ENCODE measurements around the gene LRIG2. TPM values are rescaled to one million over a fixed set of nuclear protein-coding genes. Genes with fewer than 3 reads are reported as not detected.

Gene LRIG2
- total RNA-seq, 4 donors from 2014 or later: 9.4 to 43.7 (median 27.2) TPM

DNA sequence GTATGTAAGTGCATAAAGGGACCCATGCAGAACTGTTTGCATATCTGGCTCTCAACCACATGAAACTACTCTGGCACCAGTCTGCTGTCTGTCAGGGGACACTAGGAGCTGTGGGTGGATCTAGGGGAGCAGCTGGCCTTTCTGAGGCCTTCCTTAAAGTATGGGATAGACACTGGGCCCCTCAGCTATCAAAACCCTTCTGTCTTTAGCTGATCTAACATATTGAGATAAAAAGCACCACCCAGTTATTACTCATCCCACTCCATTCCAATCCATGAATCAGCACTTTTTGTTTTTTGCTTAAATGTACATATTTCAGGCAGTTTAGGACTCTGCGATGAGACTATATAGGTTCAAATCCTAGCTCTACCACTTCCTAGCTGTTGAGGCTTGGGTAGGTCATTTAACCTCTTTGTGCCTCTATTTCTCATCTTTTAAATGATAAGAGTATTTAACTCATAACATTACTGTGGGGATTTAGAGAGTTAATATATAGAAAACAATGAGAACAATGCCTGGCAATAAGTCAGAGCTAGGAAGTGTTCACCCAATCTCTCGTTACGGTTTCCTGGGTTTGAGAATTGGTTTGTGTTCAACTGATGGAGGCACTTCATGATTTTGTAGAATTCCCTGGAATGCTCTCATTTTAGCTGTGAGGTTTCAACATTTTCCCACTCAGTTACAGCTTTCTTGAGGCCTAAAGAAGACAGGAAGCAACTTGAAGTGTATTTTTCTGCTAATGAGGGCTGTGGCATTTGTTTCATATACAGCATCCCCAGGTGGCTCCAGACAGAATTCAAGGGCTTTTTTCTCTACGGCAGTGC lies 68.9 kb downstream of the LRIG2 start:
- intact Hi-C loops (cut with DNase I; ENCODE audit: low total_unique reads): loop anchor here (5.0 kb wide), 1 partner anchor 535 kb away; no protein-coding TSS in a partner anchor
- H3K27me3 ChIP-seq: no peaks in the 10 kb centered on the region
- peaks cover 9 to 19% (median 9%) of the 10 kb centered on the region in 4 donors for H3K4me1 ChIP-seq
- H3K4me3 ChIP-seq: no peak overlapping the region
- no peak for DNase-seq
- in situ Hi-C loops (cut with MboI; ENCODE audit: low pct_ligation_motif_present in 1 of 4, low pct_unique_long_range_greater_than_20kb in 1 of 4, low sequenced_read_pairs in 3 of 4): loop anchor here (10.0 to 25.0 kb wide), 4 partner anchors 245 to 670 kb away; partner anchors contain the start of genes MAGI3 (in 3 of the 4) and RSBN1 (in 1 of the 4)
- 85 to 88% methylated on average over 4 of the region's 4 CpGs for WGBS, 2 donors (ENCODE audit: low coverage in 1 of 2)
- no peaks in the 10 kb centered on the region for H3K36me3 ChIP-seq
- TF ChIP-seq POLR2A (IDR thresholded peaks at IDR 0.05) (no peak), EP300 (IDR thresholded peaks at IDR 0.05; ENCODE audit: low read depth) (no peak), POLR2AphosphoS5 (IDR thresholded peaks at IDR 0.05) (no peak)
- TF ChIP-seq, protein P1, sequence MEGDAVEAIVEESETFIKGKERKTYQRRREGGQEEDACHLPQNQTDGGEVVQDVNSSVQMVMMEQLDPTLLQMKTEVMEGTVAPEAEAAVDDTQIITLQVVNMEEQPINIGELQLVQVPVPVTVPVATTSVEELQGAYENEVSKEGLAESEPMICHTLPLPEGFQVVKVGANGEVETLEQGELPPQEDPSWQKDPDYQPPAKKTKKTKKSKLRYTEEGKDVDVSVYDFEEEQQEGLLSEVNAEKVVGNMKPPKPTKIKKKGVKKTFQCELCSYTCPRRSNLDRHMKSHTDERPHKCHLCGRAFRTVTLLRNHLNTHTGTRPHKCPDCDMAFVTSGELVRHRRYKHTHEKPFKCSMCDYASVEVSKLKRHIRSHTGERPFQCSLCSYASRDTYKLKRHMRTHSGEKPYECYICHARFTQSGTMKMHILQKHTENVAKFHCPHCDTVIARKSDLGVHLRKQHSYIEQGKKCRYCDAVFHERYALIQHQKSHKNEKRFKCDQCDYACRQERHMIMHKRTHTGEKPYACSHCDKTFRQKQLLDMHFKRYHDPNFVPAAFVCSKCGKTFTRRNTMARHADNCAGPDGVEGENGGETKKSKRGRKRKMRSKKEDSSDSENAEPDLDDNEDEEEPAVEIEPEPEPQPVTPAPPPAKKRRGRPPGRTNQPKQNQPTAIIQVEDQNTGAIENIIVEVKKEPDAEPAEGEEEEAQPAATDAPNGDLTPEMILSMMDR (IDR thresholded peaks at IDR 0.05): no peak
- no peaks in the 10 kb centered on the region for H3K9me3 ChIP-seq
- no peak overlapping the region for H3K27ac ChIP-seq

DNA sequence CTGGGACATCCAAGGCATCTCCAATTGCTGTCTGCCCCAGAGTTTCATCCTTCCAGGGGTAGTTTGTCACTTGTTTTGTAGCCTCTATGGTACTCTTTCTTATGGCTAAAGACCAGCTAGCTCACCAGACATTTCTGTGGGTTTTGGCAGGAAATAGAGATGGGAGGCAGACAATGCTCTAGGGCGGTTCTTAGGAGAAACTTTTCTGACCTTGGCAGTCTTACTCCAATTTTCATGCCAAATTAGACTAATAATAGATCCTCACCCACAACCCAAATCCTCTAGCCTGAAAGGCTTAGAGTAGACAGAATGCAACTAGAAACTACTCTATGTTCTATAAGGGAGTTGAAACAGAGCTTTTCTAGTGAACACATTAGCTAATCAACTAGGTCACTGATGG lies 69.8 kb downstream of the LRIG2 start:
- H3K4me1 ChIP-seq: peaks cover 9 to 19% (median 9%) of the 10 kb centered on the region in 4 donors
- 71% methylated on average over 1 of the region's 1 CpG; no CpG with 5 or more reads in 1 of the 2 donors for WGBS, 2 donors (ENCODE audit: low coverage in 1 of 2)
- H3K27me3 ChIP-seq: no peaks in the 10 kb centered on the region
- H3K9me3 ChIP-seq: no peaks in the 10 kb centered on the region
- no peak for TF ChIP-seq POLR2A (IDR thresholded peaks at IDR 0.05)
- TF ChIP-seq EP300 (IDR thresholded peaks at IDR 0.05; ENCODE audit: low read depth): no peak
- TF ChIP-seq, protein P1 (IDR thresholded peaks at IDR 0.05): no peak
- TF ChIP-seq POLR2AphosphoS5 (IDR thresholded peaks at IDR 0.05): no peak
- in situ Hi-C loops (cut with MboI; ENCODE audit: low pct_ligation_motif_present in 1 of 4, low pct_unique_long_range_greater_than_20kb in 1 of 4, low sequenced_read_pairs in 3 of 4) (loop anchor here (10.0 to 25.0 kb wide), 4 partner anchors 245 to 670 kb away; partner anchors contain the start of genes MAGI3 (in 3 of the 4) and RSBN1 (in 1 of the 4)), intact Hi-C loops (cut with DNase I; ENCODE audit: low total_unique reads) (loop anchor here (5.0 kb wide), 1 partner anchor 535 kb away; no protein-coding TSS in a partner anchor)
- DNase-seq: no peak
- H3K36me3 ChIP-seq: no peaks in the 10 kb centered on the region
- H3K27ac ChIP-seq: no peak overlapping the region
- no peak overlapping the region for H3K4me3 ChIP-seq

DNA sequence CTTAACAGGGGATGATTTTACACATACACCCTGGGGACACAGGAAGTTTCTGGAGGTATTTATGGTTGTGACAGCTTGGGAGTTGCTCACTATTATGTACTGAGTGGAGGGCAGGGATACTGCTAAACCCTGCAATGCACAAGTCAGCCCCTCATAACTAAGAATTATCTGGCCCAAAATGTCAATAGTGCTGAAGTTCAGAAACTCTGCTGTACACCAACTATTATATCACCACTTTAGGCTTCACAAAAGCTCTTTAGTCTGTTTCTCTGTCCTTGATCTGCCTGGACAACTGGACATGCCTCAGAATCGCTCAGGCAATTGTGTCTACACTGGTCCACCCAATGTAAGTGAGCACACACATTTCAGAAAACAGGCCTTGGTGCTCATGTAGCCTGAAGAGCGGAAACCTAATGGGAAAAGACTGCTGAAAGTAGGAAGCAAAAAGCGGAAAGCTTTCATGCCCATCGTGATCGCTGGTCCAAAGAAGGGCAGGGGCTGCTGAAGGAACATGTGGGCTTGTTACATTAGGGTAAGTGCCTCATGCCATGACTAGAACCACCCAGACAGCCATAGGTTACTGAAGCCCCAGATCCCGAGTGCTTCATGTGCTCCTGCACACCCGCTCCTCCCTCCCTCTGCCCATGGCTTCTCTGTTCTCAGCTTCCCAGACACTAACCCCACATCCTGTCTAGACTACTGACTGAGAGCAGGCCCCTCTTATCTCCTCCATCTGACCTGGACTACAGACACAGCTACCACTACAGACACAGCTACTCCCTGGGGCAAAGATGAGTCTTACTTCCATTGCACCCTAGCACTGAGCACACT lies 73.5 kb downstream of the LRIG2 start:
- Histone ChIP-seq H3K27me3 (no peaks in the 10 kb centered on the region), H3K4me3 (no peak overlapping the region), H3K9me3 (no peaks in the 10 kb centered on the region), H3K4me1 (peaks cover 0 to 10% (median 4%) of the 10 kb centered on the region in 4 donors), H3K36me3 (no peaks in the 10 kb centered on the region), H3K27ac (no peak overlapping the region)
- DNase-seq: no peak
- TF ChIP-seq, protein P1 (IDR thresholded peaks at IDR 0.05): no peak
- no peak for TF ChIP-seq EP300 (IDR thresholded peaks at IDR 0.05; ENCODE audit: low read depth)
- no peak for TF ChIP-seq POLR2A (IDR thresholded peaks at IDR 0.05)
- no peak for TF ChIP-seq POLR2AphosphoS5 (IDR thresholded peaks at IDR 0.05)
- WGBS, 2 donors (ENCODE audit: low coverage in 1 of 2): 87 to 92% methylated on average over 6 to 7 of the region's 7 CpGs
- in situ Hi-C loops (cut with MboI; ENCODE audit: low pct_ligation_motif_present in 1 of 4, low pct_unique_long_range_greater_than_20kb in 1 of 4, low sequenced_read_pairs in 3 of 4) (loop anchor here (10.0 to 25.0 kb wide), 4 partner anchors 241 to 666 kb away; partner anchors contain the start of genes MAGI3 (in 3 of the 4) and RSBN1 (in 1 of the 4)), intact Hi-C loops (cut with DNase I; ENCODE audit: low total_unique reads) (no loop called here)

Data from transverse colon (tissue), 4 donors.